IPS-18c (cell line): ENCODE measurements around the gene TRAPPC11.
A peak's percentile ranks its signal among the peaks of the same experiment; 100 is the strongest.
"Not testable (repeated sequence)": the region's sequence is repeated elsewhere in the genome, so short reads cannot be mapped to it uniquely, and the experiment has no call there.

ENCODE experiments used
- H3K4me3 ChIP-seq: 2 replicates; pipeline ENCODE4 v1.7.0; 2013; ENCODE audit warnings: low read depth, mild to moderate bottlenecking, low read length, moderate library complexity; ENCODE audit not compliant: insufficient read depth
- H3K9me3 ChIP-seq: one replicate; pipeline ENCODE4 v1.6.1; 2013; ENCODE audit warnings: mild to moderate bottlenecking, low read length, moderate library complexity; ENCODE audit not compliant: control insufficient read depth, insufficient read depth

The TRAPPC11 gene

DNA sequence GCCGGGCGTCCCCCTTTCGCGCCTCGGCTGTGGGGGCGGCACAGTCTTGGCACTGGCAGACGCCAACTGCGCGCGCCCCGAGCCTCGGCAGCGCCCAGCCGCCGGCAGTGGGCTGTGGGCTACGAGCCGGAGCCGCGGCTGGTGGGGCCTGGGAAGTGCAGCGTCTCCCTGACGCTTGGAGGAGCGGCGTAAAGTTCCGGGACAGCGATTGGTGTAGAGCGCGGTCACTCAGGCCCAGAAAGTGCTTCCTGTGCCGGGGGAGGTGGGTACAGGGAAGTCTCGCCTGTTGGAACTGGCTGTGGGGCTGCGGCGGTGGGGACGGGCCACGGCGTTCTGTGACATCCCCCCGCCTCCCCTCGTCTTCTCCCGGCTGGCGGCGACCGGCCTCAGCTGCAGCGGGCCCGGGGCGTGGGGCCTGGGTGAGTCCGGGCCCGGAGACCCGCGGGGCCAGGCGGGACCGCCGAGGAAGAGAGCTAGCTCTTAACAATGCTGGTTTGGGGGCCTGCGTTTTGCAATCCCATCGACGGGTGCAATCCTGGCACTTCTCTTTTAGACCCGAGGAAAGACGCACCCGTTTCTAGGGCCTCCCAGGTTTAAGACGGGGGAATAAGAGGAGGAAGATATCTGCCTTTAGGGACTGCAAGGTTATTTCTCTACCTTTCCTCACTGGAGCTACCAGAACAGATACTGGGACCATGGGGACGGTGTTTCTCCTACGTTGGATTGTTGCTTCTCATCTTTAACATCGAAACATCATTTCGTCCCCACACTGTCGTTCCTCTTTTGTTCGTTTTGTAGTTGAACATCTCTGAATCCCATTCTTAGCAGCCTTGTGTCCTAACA, at the start of gene TRAPPC11, which contains the start of gene RWDD4:
Gene TRAPPC11, plus strand, starts transcription at position 265 of the 843 bp plus-strand sequence. CDS start 4,575 bp downstream, outside the sequence.
Gene RWDD4, minus strand, starts transcription at position 157 of the 843 bp plus-strand sequence. CDS start 233 bp downstream, outside the sequence.
- Histone ChIP-seq H3K4me3 (peak within 1 kb of the TSS; percentile 79), H3K9me3 (no peaks in the 10 kb centered on the region)

DNA sequence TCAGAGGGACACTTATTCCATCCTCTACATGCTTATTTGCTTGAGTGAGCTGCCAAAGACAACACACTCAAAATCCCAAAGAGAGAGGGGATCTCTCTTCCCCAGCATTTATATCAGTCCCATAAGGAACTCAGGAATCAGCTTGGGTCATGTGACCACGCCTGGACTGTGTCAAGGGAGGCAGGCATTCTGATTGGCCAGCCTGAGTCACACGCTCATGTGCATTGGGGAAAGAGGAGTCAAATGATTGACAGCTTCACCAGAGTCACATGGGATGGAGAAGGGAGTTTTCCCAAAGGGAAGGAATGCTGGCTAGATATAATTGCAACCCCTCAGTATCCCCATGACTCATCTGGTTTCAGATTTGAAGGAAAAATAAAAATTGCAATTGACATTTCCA, 49.1 kb upstream of the TRAPPC11 start:
- no peak overlapping the region for H3K4me3 ChIP-seq
- H3K9me3 ChIP-seq: no peaks in the 10 kb centered on the region

DNA sequence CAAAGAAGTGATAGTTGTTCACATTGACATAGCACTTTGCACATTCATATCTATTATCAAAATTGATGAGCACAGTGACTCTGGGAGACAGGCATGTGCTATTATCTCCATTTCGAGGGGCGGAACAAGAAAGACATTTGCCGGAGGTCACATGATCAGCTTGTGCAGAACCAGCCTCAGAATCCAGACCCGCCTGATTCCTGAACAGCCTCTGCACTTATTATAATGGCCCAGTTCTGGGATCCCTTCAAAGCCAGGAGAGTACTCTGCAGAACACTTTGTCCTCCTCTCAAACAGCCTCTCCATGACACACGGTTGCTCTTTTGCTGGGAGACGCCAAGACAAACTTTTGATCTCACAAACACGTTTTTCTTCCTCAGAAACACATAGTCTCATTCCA, 48.5 kb upstream of the TRAPPC11 start:
- no peaks in the 10 kb centered on the region for H3K9me3 ChIP-seq
- no peak overlapping the region for H3K4me3 ChIP-seq

DNA sequence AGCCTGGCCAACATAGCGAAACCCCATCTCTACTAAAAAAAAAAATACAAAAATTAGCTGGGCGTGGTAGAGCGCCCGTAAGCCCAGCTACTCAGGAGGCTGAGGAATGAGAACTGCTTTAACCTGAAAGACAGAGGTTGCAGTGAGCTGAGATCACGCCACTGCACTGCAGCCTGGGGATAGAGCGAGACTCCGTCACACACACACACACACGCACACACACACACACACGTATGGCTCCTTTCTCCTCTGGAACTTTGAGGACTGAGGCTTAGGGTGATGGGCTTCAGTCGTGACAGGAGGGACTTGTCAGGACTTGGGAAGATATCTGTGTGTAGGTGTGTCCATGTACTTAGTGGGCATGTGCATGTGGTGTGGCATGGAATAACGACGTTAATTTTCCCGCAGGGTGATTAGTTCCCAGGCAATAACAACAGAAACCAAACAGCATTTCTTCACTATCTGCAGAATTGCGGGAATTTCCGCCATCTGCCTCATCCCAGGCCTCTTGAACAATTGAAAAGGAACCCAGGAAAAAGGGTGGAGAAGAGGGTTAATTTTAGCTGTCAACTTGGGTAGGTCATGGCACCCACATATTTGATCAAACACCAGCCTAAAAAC, 47.8 kb upstream of the TRAPPC11 start:
- H3K9me3 ChIP-seq: no peaks in the 10 kb centered on the region
- no peak overlapping the region for H3K4me3 ChIP-seq

DNA sequence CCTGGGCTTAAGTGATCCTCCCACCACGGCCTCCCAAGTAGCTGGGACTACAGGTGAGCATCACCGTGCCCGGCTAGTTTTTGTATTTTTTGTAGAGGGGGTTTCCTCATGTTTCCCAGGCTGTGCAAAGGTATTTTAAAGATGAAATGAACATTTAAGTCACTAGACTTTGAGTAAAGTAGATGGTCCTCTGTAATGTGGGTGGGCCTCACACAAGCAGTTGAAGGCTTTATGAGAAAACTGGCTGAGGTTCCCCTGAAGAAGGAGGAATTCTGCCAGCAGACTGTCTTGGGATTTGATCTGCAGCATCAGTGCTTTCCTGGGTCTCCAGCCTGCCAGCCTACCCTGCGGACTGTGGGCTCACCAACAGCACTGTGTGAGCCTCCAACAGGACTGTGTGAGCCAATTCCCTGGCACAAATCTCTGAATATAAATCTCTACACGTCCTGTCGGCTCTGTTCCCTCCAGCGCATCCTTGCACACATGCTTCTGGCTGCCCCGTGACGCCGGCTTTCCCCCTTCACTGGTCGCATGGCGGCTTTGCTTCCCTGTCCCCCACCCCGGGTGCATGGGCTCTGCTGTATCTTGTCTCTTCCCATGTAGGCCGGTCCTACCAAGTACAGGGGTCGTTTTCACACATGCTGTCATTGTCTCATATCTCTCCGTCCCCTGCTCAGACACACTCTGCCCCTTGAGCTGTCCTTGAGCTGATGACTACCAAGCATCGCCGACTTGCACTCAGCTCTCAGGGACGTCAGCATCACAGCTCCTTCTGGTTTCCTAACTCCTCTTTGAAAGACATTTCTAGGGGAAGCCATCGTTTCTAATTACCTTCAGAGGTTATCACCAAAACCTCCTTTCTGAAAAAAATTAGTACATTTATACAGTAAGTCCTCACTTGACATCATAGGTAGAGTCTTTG, 46.5 kb upstream of the TRAPPC11 start:
- no peaks in the 10 kb centered on the region for H3K9me3 ChIP-seq
- no peak overlapping the region for H3K4me3 ChIP-seq

DNA sequence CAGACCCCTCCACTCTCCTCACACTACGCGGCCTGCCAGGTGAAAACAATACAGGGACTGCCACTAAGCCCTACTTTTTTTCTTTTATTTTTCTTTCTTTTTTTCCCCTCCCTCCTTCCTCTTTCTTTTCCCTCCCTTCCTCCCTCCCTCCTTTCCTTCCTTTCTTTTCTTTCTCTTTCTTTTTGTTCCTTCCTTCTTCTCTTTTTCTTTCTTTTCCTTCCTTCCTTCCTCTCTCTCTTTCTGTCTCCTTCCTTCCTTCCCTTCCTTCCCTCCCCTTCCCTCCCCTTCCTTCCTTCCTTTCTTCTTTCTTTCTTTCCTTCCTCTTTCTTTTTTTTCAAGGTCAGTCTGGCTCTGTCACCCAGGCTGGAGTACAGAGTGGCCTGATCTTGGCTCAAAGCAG, 42.0 kb upstream of the TRAPPC11 start:
- Histone ChIP-seq H3K9me3 (no peaks in the 10 kb centered on the region), H3K4me3 (no peak overlapping the region)

DNA sequence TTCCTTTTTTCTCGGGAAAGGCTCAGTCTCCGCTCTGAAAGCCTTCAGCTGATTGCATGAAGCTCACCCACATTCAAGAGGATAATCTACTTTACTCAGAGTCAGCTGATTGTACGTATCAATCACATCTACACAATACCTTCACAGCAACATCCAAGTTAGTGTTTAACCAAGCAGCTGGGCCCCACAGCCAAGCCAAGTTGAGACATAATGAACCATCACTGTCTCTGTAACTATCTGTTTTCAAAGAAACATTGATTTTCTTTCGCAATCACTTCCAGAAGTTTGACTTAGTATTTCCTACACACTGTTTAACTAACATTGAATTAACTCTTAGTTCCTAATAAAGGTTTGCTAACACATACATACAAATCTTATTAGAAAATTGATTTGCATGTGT, 40.4 kb upstream of the TRAPPC11 start:
- Histone ChIP-seq H3K4me3 (no peak overlapping the region), H3K9me3 (no peaks in the 10 kb centered on the region)

DNA sequence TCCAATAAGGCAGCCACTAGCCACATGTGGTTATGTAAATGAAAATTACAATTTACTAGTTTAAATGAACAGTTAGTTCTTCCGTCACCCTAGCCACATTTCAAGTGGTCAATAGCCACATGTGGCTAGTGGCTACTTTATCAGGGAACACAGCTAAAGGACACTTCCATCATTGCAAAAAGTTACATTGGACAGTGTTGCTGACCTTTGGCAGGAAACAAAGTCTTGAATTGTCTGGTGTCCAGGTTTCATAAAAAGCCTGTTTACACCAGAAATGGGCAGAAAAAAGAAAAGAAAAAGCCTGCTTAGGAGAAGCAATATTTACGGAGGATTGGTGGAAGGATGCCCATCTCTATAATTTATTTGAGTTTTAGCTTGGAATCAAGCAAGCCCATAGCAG, 38.7 kb upstream of the TRAPPC11 start:
- no peaks in the 10 kb centered on the region for H3K9me3 ChIP-seq
- H3K4me3 ChIP-seq: no peak overlapping the region

DNA sequence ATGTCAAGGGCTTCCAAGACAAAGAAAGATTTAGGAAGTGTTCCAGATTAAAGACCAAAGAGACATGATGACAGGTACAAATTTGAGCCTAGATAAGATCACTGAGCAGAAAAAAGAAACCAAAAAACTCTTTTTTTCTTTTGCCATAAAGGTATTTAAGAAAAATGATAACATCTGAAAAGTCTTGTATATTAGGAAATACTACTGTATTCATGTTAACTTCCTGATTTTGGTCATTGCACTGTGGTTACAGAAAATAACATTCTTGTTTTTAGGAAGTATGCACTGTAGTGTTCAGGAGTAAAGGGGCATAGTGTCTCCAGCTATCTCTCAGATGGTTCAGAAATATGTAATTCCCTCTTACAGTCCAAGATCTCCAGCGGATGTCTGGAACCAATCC, 37.2 kb upstream of the TRAPPC11 start:
- no peak overlapping the region for H3K4me3 ChIP-seq
- no peaks in the 10 kb centered on the region for H3K9me3 ChIP-seq

DNA sequence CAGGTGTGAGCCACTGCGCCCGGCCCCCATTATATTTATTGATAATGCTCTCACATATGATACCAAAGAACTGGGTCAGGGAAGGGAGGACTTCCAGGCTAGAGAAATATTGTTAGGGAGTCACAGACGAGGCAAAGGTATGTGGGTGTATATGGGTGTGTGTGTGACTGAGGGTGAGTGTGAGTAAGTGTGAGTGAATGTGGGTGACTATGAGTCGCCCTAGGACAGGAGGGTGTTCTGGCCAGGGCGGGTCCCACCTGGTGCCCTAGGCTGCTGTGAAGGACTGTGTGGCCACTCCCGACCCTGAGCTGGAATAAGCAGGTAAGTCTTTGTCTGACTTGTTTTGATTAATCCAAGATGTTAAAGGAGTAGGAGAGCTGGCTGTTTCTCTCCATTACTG, 34.5 kb upstream of the TRAPPC11 start:
- Histone ChIP-seq H3K4me3 (no peak overlapping the region), H3K9me3 (no peaks in the 10 kb centered on the region)

DNA sequence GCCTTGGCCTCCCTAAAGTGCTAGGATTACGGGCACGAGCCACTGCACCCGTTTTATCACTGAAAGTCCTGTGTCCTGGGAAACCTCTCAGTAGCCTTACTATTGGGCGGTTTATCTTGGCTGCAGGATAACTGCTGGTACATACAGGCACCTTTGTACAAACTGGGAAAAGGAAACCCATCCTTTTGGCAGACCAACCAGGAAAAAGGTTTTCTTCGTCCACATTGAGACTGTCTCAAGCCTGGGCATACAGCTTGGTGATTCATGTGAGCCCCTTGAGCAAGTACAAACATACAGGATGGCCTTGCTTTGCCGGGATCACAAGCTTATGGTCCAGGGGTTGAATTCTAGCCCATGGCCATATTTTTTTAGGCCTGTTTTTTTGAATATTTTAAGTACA, 32.9 kb upstream of the TRAPPC11 start:
- Histone ChIP-seq H3K4me3 (no peak overlapping the region), H3K9me3 (no peaks in the 10 kb centered on the region)

DNA sequence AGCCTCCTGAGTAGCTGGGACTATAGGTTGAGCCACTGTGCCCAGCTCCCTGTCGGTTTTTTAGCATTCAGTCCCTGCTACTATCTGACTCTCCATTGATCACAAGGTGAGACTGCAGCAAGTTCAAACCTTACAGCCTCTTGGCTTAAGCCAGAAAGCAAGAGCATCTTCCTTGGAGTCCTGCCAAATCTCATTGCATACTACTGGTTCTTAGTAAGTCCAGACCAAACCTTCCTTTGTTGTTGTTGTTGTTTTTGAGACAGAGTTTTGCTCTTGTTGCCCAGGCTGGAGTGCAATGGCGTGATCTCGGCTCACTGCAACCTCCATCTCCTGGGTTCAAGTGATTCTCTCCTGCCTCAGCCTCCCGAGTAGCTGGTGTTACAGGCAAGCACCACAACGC, 31.8 kb upstream of the TRAPPC11 start:
- H3K9me3 ChIP-seq, H3K4me3 ChIP-seq: not testable (repeated sequence)

DNA sequence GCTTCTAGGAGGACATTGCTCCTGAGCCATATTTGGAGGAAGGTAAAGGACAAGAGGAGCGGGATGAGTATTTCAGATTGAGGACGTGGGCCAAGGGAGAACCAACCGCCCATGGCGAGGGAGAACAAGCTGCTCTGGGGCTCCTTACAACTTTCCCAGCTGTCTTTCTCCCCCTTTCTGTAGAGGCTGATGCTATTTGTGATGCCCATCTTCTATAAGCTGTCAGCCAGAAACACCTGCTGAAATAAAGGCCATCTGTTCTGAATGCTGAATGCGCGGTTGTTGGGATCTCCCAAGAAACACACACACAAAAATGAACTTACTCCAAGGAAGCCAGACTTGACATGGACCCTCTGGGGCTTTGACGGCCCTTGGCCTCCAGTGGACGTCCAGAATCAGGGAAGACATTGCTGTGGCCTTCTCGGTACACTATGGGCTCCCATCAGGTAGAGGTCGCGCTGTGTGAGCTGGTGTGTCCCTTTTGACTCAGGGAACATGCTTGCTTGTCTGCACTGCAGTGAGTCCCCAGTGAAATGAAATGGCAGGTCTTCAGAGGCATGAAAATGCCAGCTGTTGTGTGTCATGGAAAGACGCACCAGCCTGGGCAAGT, 31.0 kb upstream of the TRAPPC11 start:
- Histone ChIP-seq H3K4me3 (no peak overlapping the region), H3K9me3 (no peaks in the 10 kb centered on the region)

DNA sequence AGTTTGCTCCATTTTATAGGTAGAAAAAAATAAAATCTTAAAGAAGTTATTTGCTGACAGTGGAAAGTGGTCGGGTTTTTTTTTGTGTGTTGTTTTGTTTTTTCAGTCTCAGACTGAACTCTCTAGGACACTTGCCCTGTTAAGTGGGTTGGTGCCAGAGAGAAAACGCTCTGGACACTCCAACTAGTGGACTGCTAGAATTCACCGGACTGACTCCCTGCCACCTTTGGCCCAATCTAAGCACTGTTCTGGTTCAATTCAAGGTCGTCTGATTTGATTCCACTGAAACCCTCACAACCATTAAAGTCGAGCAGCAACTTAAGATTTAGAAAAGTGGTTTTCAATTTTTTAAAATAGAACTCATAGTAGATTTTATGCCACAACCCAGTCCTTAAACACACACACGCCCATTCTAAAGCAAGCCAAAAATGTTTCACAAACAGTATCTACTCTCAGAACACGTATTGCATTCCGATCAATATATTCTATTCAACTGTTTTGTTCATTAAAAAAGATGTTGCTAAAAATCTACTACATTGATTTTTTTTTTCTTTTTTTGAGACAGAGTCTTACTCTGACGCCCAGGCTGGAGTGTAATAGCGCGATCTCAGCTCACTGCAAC, 27.4 kb upstream of the TRAPPC11 start:
- H3K9me3 ChIP-seq: no peaks in the 10 kb centered on the region

DNA sequence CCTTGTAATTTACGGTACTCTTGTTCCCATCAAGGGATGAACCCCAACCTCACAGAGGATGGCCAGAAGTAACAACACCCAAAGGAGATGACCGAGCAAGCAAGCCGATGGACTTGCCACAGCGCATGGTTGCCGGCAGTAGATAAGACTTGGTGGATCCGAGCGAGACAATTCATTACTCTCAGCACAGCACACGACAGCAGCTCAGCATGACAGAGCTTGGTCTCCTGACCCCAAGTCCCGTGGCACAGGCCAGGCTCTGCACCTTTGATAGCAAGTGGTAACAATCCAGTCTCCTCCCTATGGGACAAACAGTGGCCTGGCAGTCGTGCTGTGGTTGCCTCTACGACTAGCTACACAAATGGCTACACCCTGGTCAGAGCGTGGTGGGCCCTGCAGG, 26.4 kb upstream of the TRAPPC11 start:
- Histone ChIP-seq H3K4me3 (no peak overlapping the region), H3K9me3 (no peaks in the 10 kb centered on the region)

More for the DNA sequence above, 27.4 kb upstream of the TRAPPC11 start:
- H3K4me3 ChIP-seq: no peak overlapping the region

DNA sequence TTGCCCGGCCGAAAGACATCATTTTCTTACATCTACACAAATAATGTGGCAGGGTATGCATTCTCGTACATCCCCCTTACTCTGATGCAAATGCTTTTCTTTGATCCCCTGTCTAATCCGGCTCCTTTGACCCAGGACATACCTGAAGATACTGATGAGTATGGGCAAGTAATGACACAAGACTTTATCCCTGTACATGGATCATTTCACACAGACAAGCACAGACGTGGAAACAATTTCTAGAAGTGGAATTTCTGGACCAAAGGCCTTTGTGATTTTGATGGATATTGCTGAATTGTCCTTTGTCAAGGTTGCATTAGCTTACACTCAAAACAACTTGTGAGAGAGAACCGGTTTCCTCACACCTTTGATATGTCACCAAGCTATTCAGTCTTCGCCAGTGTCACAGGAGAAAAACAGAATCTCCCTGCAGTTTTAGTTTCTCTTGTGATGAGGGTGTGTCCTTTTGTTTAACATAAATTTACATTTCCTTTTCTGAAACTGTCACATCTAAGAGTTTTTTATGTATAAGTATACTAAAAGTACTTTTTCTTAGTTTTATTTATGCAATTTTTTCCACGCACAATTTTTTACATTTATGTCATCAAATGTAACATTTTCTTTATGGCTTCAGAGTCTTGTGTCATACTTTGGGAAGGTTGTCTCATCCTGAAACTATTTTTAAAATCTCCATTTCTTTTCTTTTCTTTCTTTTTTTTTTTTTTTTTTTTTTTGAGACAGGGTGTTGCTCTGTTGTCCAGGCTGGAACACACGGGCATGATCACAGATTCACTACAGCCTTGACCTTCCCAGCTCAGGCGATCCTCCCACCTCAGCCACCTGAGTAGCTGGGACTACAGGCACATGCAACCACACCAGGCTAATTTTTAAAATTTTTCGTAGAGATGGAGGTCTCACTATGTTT, 25.4 kb upstream of the TRAPPC11 start:
- Histone ChIP-seq H3K4me3 (no peak overlapping the region), H3K9me3 (no peaks in the 10 kb centered on the region)
